CD4-positive, alpha-beta T cell (primary cell): ENCODE measurements around the gene SIN3A. TPM values are rescaled to one million over a fixed set of nuclear protein-coding genes. Genes with fewer than 3 reads are reported as not detected.
A peak's percentile ranks its signal among the peaks of the same experiment; 100 is the strongest.

ENCODE experiments used
- ATAC-seq: fragments of 200-7000 bp; cut with Tn5 transposase; one replicate; pipeline ENCODE4 v1.10.0; 2022; ENCODE audit warnings: mild to moderate bottlenecking; ENCODE audit not compliant: poor library complexity
- CTCF ChIA-PET: fragments of 350-600 bp; sonication (Branson Sonifier 250); formaldehyde crosslinking; loops from one replicate; lab custom pipeline; 2021; ENCODE audit warnings: antibody characterized with exemption, inconsistent platforms; lab: Charles Lee
- POLR2A ChIA-PET: fragments of 350-600 bp; sonication (Branson Sonifier 250); formaldehyde crosslinking; loops from one replicate; lab custom pipeline; 2021; ENCODE audit warnings: antibody characterized with exemption, inconsistent platforms; lab: Charles Lee
- DNase-seq, 14 experiments: peaks; one replicate each; pipeline ENCODE4 v3.0.0-alpha.2; 2013 to 2020; ENCODE audit warnings: mixed read lengths in 2 of 14
- H3K27ac ChIP-seq, 2 donors: one replicate each; pipeline versions ENCODE4 v1.5.1 to v1.7.0; 2013; ENCODE audit warnings: low read length in 2 of 2, low read depth in 1 of 2, mild to moderate bottlenecking in 1 of 2
- H3K27me3 ChIP-seq, 2 experiments: 1 replicate in 1 of 2; 2 replicates in 1 of 2; pipeline versions ENCODE4 v1.6.1 to v1.7.0; 2013; ENCODE audit warnings: low read length in 2 of 2, control low read depth in 1 of 2, mild to moderate bottlenecking in 1 of 2, moderate library complexity in 1 of 2; ENCODE audit not compliant: insufficient read depth in 2 of 2, control insufficient read depth in 1 of 2
- H3K36me3 ChIP-seq: one replicate; pipeline ENCODE4 v1.6.1; 2013; ENCODE audit warnings: low read length, control low read depth; ENCODE audit not compliant: insufficient read depth
- H3K4me1 ChIP-seq: one replicate; pipeline ENCODE4 v1.6.1; 2013; ENCODE audit warnings: low read length, control low read depth; ENCODE audit not compliant: insufficient read depth
- H3K4me3 ChIP-seq: one replicate; pipeline ENCODE4 v1.5.1; 2013; ENCODE audit warnings: mild to moderate bottlenecking, low read length, moderate library complexity
- H3K9me3 ChIP-seq, 2 experiments: 1 replicate in 1 of 2; 2 replicates in 1 of 2; pipeline versions ENCODE4 v1.6.1 to v1.7.0; 2013; ENCODE audit warnings: low read length in 2 of 2, mild to moderate bottlenecking in 2 of 2, control low read depth in 1 of 2, moderate library complexity in 1 of 2; ENCODE audit not compliant: control insufficient read depth in 1 of 2, insufficient read depth in 1 of 2
- H3K27ac Mint-ChIP-seq: one replicate; pipeline ENCODE4 v1.8.0; 2020; ENCODE audit warnings: mixed read lengths
- H3K27me3 Mint-ChIP-seq: one replicate; pipeline ENCODE4 v1.8.0; 2021; ENCODE audit warnings: mixed read lengths
- H3K36me3 Mint-ChIP-seq: one replicate; pipeline ENCODE4 v1.8.0; 2021; ENCODE audit warnings: low read depth, mixed read lengths
- H3K4me1 Mint-ChIP-seq: one replicate; pipeline ENCODE4 v1.8.0; 2021; ENCODE audit warnings: low read depth, mixed read lengths
- H3K4me3 Mint-ChIP-seq: one replicate; pipeline ENCODE4 v1.8.0; 2020; ENCODE audit warnings: mild to moderate bottlenecking, mixed read lengths
- H3K9me3 Mint-ChIP-seq: one replicate; pipeline ENCODE4 v1.8.0; 2020; ENCODE audit warnings: mixed read lengths
- intact Hi-C, 2 experiments: fragments of 100-400 bp; cut with DNase I in 1 of 2; cut with micrococcal nuclease in 1 of 2; formaldehyde crosslinking; loops; one replicate each; pipeline versions ENCODE4 v1.15.1 to v1.9.0; 2023 to 2025; cut with DNase I, micrococcal nuclease
- total RNA-seq, 174 experiments: library from RNA in 2 of 174; stranded (reverse) in 2 of 174; gene quantifications; one replicate each; pipeline ENCODE4 v1.2.3 and lab custom pipeline; 2021 to 2026
- TF ChIP-seq, protein P1 (sequence below): fragments of 200-600 bp; IDR thresholded peaks from one replicate; pipeline ENCODE4 v1.8.0; 2022; ENCODE audit warnings: antibody characterized with exemption, mild to moderate bottlenecking

Gene SIN3A
- total RNA-seq, 2 experiments from 2014 or later = 136 to 141 TPM

DNA sequence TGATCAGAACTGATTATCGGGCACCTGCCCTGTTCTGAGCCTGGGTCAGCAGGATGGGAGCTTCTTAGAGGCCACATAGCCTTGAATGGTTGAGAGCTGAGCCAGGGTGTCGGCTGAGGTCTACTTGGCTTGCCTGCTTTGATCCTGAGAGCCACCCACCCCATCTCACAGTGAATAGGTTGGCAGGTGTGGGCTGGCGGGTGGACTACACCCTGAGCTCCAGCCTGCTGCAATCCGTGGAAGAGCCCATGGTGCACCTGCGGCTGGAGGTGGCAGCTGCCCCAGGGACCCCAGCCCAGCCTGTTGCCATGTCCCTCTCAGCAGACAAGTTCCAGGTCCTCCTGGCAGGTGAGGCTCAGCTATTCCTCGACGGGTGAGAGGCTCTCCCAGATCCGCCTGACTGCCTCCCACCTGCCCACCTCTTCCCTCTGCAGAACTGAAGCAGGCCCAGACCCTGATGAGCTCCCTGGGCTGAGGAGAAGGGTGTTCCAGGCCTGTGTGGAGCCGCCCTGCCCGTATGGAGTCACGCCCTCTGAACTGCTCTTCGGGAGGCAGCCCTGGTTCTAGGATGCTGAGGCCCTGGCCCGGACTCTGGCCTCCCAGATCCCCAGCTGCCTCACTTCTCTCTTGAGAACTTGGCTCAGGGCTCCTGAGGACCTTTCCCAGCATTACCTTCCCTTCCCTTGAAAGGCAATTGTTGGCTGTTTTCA lies 111.8 kb downstream of the SIN3A start:
- DNase-seq (no peak), ATAC-seq (no peak)
- Histone ChIP-seq H3K27ac (no peak overlapping the region), H3K4me3 (no peak overlapping the region), H3K27me3 (no peaks in the 10 kb centered on the region), H3K4me1 (peaks cover 15% of the 10 kb centered on the region), H3K9me3 (no peaks in the 10 kb centered on the region), H3K36me3 (peaks cover 11% of the 10 kb centered on the region)
- no peaks in the 10 kb centered on the region for H3K36me3 Mint-ChIP-seq
- POLR2A ChIA-PET = interaction anchor here (1.3 kb wide), 1 partner anchor 7 kb away, joined by 4 read pairs; the partner anchor contains the start of gene NEIL1
- CTCF ChIA-PET = no interaction called here
- no peaks in the 10 kb centered on the region for H3K9me3 Mint-ChIP-seq
- TF ChIP-seq, protein P1, sequence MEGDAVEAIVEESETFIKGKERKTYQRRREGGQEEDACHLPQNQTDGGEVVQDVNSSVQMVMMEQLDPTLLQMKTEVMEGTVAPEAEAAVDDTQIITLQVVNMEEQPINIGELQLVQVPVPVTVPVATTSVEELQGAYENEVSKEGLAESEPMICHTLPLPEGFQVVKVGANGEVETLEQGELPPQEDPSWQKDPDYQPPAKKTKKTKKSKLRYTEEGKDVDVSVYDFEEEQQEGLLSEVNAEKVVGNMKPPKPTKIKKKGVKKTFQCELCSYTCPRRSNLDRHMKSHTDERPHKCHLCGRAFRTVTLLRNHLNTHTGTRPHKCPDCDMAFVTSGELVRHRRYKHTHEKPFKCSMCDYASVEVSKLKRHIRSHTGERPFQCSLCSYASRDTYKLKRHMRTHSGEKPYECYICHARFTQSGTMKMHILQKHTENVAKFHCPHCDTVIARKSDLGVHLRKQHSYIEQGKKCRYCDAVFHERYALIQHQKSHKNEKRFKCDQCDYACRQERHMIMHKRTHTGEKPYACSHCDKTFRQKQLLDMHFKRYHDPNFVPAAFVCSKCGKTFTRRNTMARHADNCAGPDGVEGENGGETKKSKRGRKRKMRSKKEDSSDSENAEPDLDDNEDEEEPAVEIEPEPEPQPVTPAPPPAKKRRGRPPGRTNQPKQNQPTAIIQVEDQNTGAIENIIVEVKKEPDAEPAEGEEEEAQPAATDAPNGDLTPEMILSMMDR = no peak
- intact Hi-C loops = no loop called here
- H3K27ac Mint-ChIP-seq = no peak overlapping the region
- H3K4me1 Mint-ChIP-seq = peaks cover 21% of the 10 kb centered on the region
- no peaks in the 10 kb centered on the region for H3K27me3 Mint-ChIP-seq
- H3K4me3 Mint-ChIP-seq = no peak overlapping the region

GRCh38 chr15:75338661-75339240 lies 112.7 kb downstream of the SIN3A start:
- TF ChIP-seq, protein P1 = no peak
- no peak overlapping the region for H3K4me3 Mint-ChIP-seq
- Histone ChIP-seq H3K27ac (no peak overlapping the region), H3K4me1 (peaks cover 15% of the 10 kb centered on the region), H3K4me3 (no peak overlapping the region), H3K27me3 (no peaks in the 10 kb centered on the region), H3K36me3 (peaks cover 11% of the 10 kb centered on the region), H3K9me3 (no peaks in the 10 kb centered on the region)
- POLR2A ChIA-PET = interaction anchor here (1.3 kb wide), 1 partner anchor 8 kb away, joined by 4 read pairs; the partner anchor contains the start of gene NEIL1
- H3K27ac Mint-ChIP-seq = no peak overlapping the region
- intact Hi-C loops = no loop called here
- CTCF ChIA-PET = no interaction called here
- no peaks in the 10 kb centered on the region for H3K27me3 Mint-ChIP-seq
- peaks cover 21% of the 10 kb centered on the region for H3K4me1 Mint-ChIP-seq
- no peaks in the 10 kb centered on the region for H3K36me3 Mint-ChIP-seq
- ATAC-seq (no peak), DNase-seq (no peak)
- no peaks in the 10 kb centered on the region for H3K9me3 Mint-ChIP-seq

- H3K4me1 ChIP-seq = peaks cover 15% of the 10 kb centered on the region
- H3K4me3 ChIP-seq = peak within 1 kb of the TSS; percentile 89
- no peaks in the 10 kb centered on the region for H3K9me3 ChIP-seq
- TF ChIP-seq, protein P1 = no peak
- peak; percentile 34 to 83 (median 61) for DNase-seq
- peak; percentile 64 for ATAC-seq
- peak within 1 kb of the TSS; percentile 88 for H3K4me3 Mint-ChIP-seq
- POLR2A ChIA-PET = interaction anchor here (1.0 to 2.3 kb wide), 4 partner anchors 11 to 304 kb away, joined by 3 to 16 read pairs (median 4); partner anchors contain the start of genes IMP3, MAN2C1 and NEIL1
- peaks cover 21% of the 10 kb centered on the region for H3K4me1 Mint-ChIP-seq
- H3K27ac ChIP-seq = no peak within 1 kb of the TSS
- H3K36me3 Mint-ChIP-seq = no peaks in the 10 kb centered on the region
- H3K27me3 ChIP-seq = no peaks in the 10 kb centered on the region
- CTCF ChIA-PET = interaction anchor here (1.7 kb wide), 1 partner anchor 32 kb away, joined by 6 read pairs; no protein-coding TSS in a partner anchor
- peaks cover 11% of the 10 kb centered on the region for H3K36me3 ChIP-seq
- H3K27me3 Mint-ChIP-seq = no peaks in the 10 kb centered on the region
- intact Hi-C loops = no loop called here
- peak within 1 kb of the TSS; percentile 60 for H3K27ac Mint-ChIP-seq
- H3K9me3 Mint-ChIP-seq = no peaks in the 10 kb centered on the region
These were observed 115.7 kb downstream of the SIN3A start, which contains the start of gene COMMD4 for GRCh38 chr15:75335705-75336355. COMMD4 (plus strand) TSS chr15:75336063; CDS start chr15:75336090, 27 bp downstream.
